ENCODE data around the gene BEST2.

DNA sequence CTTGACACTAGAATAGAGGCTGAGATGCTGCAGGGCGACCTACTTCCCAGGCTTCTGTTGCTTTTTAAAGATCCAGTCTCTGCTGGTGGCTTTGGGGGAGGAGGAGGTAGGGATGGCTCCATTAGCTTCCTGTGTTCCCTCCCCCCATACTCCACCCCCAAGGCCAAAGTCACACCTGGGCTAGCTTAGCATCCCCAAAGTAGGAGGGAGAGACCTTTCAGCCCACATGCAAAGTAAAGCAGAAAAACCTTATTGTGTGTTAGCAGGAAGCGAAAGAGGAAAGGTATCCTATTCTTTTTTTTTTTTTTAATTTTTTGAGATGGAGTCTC, 24.6 kb upstream of the BEST2 start:
- TF ChIP-seq, protein P1, sequence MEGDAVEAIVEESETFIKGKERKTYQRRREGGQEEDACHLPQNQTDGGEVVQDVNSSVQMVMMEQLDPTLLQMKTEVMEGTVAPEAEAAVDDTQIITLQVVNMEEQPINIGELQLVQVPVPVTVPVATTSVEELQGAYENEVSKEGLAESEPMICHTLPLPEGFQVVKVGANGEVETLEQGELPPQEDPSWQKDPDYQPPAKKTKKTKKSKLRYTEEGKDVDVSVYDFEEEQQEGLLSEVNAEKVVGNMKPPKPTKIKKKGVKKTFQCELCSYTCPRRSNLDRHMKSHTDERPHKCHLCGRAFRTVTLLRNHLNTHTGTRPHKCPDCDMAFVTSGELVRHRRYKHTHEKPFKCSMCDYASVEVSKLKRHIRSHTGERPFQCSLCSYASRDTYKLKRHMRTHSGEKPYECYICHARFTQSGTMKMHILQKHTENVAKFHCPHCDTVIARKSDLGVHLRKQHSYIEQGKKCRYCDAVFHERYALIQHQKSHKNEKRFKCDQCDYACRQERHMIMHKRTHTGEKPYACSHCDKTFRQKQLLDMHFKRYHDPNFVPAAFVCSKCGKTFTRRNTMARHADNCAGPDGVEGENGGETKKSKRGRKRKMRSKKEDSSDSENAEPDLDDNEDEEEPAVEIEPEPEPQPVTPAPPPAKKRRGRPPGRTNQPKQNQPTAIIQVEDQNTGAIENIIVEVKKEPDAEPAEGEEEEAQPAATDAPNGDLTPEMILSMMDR (IDR thresholded peaks at IDR 0.05; ENCODE audit: low read length) = no peak
- TF ChIP-seq EZH2 (IDR thresholded peaks at IDR 0.05; ENCODE audit: borderline replicate concordance, low read length) = no peak

Data from OCI-LY1 (cell line).